Raji (cell line): ENCODE data around the gene TTC12.

Experiments used
- POLR2A ChIP-seq: IDR thresholded peaks from 2 replicates; pipeline ENCODE4 v1.6.1; 2011; ENCODE audit warnings: low read depth, low read length, control low read depth; ENCODE audit not compliant: insufficient read depth

The TTC12 gene

GRCh38 chr11:113339929-113340589 is 25.7 kb downstream of the TTC12 start:
- no peak for TF ChIP-seq POLR2A

GRCh38 chr11:113341388-113342165 is 27.2 kb downstream of the TTC12 start:
- no peak for TF ChIP-seq POLR2A

GRCh38 chr11:113345978-113346377 is 31.6 kb downstream of the TTC12 start:
- no peak for TF ChIP-seq POLR2A

- no peak for TF ChIP-seq POLR2A
Observed at GRCh38 chr11:113349528-113349927, 35.1 kb downstream of the TTC12 start.

GRCh38 chr11:113350336-113351067 is 36.1 kb downstream of the TTC12 start:
- TF ChIP-seq POLR2A: no peak

- TF ChIP-seq POLR2A: no peak
Observed at GRCh38 chr11:113351068-113351450, 36.7 kb downstream of the TTC12 start.

- no peak for TF ChIP-seq POLR2A
Observed at GRCh38 chr11:113351480-113351879, 37.1 kb downstream of the TTC12 start.

GRCh38 chr11:113356203-113356602 is 41.8 kb downstream of the TTC12 start:
- no peak for TF ChIP-seq POLR2A

GRCh38 chr11:113363406-113363805 is 49.0 kb downstream of the TTC12 start:
- TF ChIP-seq POLR2A: no peak

- TF ChIP-seq POLR2A: no peak
Observed at GRCh38 chr11:113363996-113364641, 49.7 kb downstream of the TTC12 start.

- TF ChIP-seq POLR2A: no peak
Observed at GRCh38 chr11:113365895-113366294, 51.5 kb downstream of the TTC12 start.

GRCh38 chr11:113369411-113369810 is 55.0 kb downstream of the TTC12 start:
- no peak for TF ChIP-seq POLR2A

- no peak for TF ChIP-seq POLR2A
Observed at GRCh38 chr11:113370634-113371033, 56.3 kb downstream of the TTC12 start.

- no peak for TF ChIP-seq POLR2A
Observed at GRCh38 chr11:113372309-113372708, 57.9 kb downstream of the TTC12 start.

- TF ChIP-seq POLR2A: no peak
Observed at GRCh38 chr11:113373306-113373705, 58.9 kb downstream of the TTC12 start.
